Transverse colon (tissue), 4 donors: ENCODE measurements around the gene IGLL1. TPM values are rescaled to one million over a fixed set of nuclear protein-coding genes. Genes with fewer than 3 reads are reported as not detected.
A peak's percentile ranks its signal among the peaks of the same experiment; 100 is the strongest.
"Not testable (repeated sequence)": the region's sequence is repeated elsewhere in the genome, so short reads cannot be mapped to it uniquely, and the experiment has no call there.

Experiments
- DNase-seq: peaks from one replicate; pipeline ENCODE4 v3.0.0-alpha.2; 2019
- H3K27ac ChIP-seq, 4 donors: fragments of 200-600 bp; sonication (generic); 2 replicates each; pipeline ENCODE4 v1.5.1; 2016 to 2018; ENCODE audit warnings: inconsistent platforms in 4 of 4
- H3K27me3 ChIP-seq: fragments of 200-600 bp; sonication (generic); 2 replicates; pipeline ENCODE4 v1.5.1; 2017; ENCODE audit warnings: inconsistent platforms
- H3K36me3 ChIP-seq, 4 donors: fragments of 200-600 bp; sonication (generic); 2 replicates each; pipeline ENCODE4 v1.5.1; 2017 to 2019; ENCODE audit warnings: inconsistent platforms in 4 of 4
- H3K4me1 ChIP-seq, 4 donors: fragments of 200-600 bp; sonication (generic); 2 replicates each; pipeline ENCODE4 v1.5.1; 2017 to 2020; ENCODE audit warnings: inconsistent platforms in 4 of 4
- H3K4me3 ChIP-seq, 4 donors: fragments of 200-600 bp; sonication (generic); 1 replicate in 1 of 4; 2 replicates in 3 of 4; pipeline versions ENCODE4 v1.5.1 to v1.6.1; 2017 to 2019; ENCODE audit warnings: inconsistent platforms in 4 of 4
- H3K9me3 ChIP-seq, 2 donors: fragments of 200-600 bp; sonication (generic); 2 replicates each; pipeline ENCODE4 v1.5.1; 2017 to 2019; ENCODE audit warnings: inconsistent platforms in 2 of 2
- EP300 ChIP-seq: sonication (generic); formaldehyde crosslinking; IDR thresholded peaks from one replicate; pipeline ENCODE4 v1.6.1; 2017; ENCODE audit warnings: antibody characterized with exemption, low read depth
- POLR2A ChIP-seq: fragments of 450-650 bp; IDR thresholded peaks from one replicate; pipeline ENCODE4 v1.6.1; 2016; ENCODE audit warnings: antibody characterized with exemption, mild to moderate bottlenecking, moderate library complexity
- POLR2AphosphoS5 ChIP-seq, 3 donors: sonication (generic); formaldehyde crosslinking; IDR thresholded peaks; one replicate each; pipeline ENCODE4 v1.6.1; 2016; ENCODE audit warnings: antibody characterized with exemption in 3 of 3
- WGBS, 2 donors: methylation state at CpG; one replicate each; pipeline ENCODE4 v1.1.5; 2018; ENCODE audit warnings: low coverage in 1 of 2; 5-methylcytosine and 5-hydroxymethylcytosine counted together
- in situ Hi-C, 4 donors: fragments of 200-750 bp; cut with MboI; loops; one replicate each; pipeline versions ENCODE4 v1.15.0 to v1.15.1; 2017; ENCODE audit warnings: low sequenced_read_pairs in 3 of 4, low pct_ligation_motif_present in 1 of 4, low pct_unique_long_range_greater_than_20kb in 1 of 4
- intact Hi-C: fragments of 100-400 bp; cut with DNase I; formaldehyde crosslinking; loops from one replicate; pipeline ENCODE4 v1.15.1; 2023; ENCODE audit warnings: low total_unique reads
- total RNA-seq, 4 donors: library from RNA; depleted of rRNA; stranded (reverse); fragments of >200 nt; gene quantifications; one replicate each; pipeline ENCODE4 v1.1.0, GENCODE V29; 2016
- TF ChIP-seq, protein P1 (sequence below), 5 experiments: fragments of 200-600 bp in 3 of 5; fragments of 450-650 bp in 2 of 5; sonication (generic) in 3 of 5; IDR thresholded peaks; 1 replicate in 2 of 5; 2 replicates in 3 of 5; pipeline ENCODE4 v1.5.1; 2016 to 2017; ENCODE audit warnings: antibody characterized with exemption in 5 of 5, inconsistent platforms in 3 of 5, mild to moderate bottlenecking in 2 of 5, moderate library complexity in 1 of 5

IGLL1 gene
- total RNA-seq, 4 donors from 2014 or later: not detected

- H3K27ac ChIP-seq: peak overlapping the region in 2 of 4 donors; percentile 13 to 22
- peak overlapping the region in 1 of 4 donors; percentile 37 for H3K4me3 ChIP-seq
- WGBS, 2 donors: 26 to 61% methylated on average over 5 to 21 of the region's 21 CpGs
- intact Hi-C loops: no loop called here
- peaks cover 7 to 48% (median 21%) of the 10 kb centered on the region in 4 donors for H3K4me1 ChIP-seq
- H3K9me3 ChIP-seq: no peaks in the 10 kb centered on the region
- TF ChIP-seq POLR2AphosphoS5 (IDR thresholded peaks at IDR 0.05) (no peak), POLR2A (no peak)
- TF ChIP-seq, protein P1, sequence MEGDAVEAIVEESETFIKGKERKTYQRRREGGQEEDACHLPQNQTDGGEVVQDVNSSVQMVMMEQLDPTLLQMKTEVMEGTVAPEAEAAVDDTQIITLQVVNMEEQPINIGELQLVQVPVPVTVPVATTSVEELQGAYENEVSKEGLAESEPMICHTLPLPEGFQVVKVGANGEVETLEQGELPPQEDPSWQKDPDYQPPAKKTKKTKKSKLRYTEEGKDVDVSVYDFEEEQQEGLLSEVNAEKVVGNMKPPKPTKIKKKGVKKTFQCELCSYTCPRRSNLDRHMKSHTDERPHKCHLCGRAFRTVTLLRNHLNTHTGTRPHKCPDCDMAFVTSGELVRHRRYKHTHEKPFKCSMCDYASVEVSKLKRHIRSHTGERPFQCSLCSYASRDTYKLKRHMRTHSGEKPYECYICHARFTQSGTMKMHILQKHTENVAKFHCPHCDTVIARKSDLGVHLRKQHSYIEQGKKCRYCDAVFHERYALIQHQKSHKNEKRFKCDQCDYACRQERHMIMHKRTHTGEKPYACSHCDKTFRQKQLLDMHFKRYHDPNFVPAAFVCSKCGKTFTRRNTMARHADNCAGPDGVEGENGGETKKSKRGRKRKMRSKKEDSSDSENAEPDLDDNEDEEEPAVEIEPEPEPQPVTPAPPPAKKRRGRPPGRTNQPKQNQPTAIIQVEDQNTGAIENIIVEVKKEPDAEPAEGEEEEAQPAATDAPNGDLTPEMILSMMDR (IDR thresholded peaks at IDR 0.05): peak; percentile 81 to 98 (median 89)
- H3K27me3 ChIP-seq: no peaks in the 10 kb centered on the region
- no peaks in the 10 kb centered on the region for H3K36me3 ChIP-seq
- DNase-seq: peak; percentile 87
- in situ Hi-C loops: loop anchor here in 1 of 4 donors (25.0 kb wide), 2 partner anchors 227 to 298 kb away; partner anchors contain the start of gene DERL3
Observed at GRCh38 chr22:23539135-23539838, 40.8 kb downstream of the IGLL1 start.

DNA sequence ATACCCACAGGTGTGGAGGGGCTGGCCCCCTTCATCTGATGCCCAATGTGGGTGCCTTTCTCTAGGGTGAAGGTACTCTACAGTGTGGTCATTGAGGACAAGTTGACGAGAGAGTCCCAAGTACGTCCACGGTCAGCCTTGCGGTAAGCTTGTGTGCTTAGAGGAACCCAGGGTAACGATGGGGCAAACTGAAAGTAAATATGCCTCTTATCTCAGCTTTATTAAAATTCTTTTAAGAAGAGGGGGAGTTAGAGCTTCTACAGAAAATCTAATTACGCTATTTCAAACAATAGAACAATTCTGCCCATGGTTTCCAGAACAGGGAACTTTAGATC, 41.4 kb downstream of the IGLL1 start:
- peak overlapping the region in 2 of 4 donors; percentile 13 to 22 for H3K27ac ChIP-seq
- H3K9me3 ChIP-seq, DNase-seq, H3K4me3 ChIP-seq, intact Hi-C loops, H3K36me3 ChIP-seq, H3K27me3 ChIP-seq: not testable (repeated sequence)
- in situ Hi-C loops: loop anchor here in 1 of 4 donors (25.0 kb wide), 2 partner anchors 226 to 299 kb away; partner anchors contain the start of gene DERL3
- 56 to 75% methylated on average over 4 to 6 of the region's 6 CpGs for WGBS, 2 donors
- H3K4me1 ChIP-seq: peaks cover 9 to 54% (median 27%) of the 10 kb centered on the region in 4 donors

DNA sequence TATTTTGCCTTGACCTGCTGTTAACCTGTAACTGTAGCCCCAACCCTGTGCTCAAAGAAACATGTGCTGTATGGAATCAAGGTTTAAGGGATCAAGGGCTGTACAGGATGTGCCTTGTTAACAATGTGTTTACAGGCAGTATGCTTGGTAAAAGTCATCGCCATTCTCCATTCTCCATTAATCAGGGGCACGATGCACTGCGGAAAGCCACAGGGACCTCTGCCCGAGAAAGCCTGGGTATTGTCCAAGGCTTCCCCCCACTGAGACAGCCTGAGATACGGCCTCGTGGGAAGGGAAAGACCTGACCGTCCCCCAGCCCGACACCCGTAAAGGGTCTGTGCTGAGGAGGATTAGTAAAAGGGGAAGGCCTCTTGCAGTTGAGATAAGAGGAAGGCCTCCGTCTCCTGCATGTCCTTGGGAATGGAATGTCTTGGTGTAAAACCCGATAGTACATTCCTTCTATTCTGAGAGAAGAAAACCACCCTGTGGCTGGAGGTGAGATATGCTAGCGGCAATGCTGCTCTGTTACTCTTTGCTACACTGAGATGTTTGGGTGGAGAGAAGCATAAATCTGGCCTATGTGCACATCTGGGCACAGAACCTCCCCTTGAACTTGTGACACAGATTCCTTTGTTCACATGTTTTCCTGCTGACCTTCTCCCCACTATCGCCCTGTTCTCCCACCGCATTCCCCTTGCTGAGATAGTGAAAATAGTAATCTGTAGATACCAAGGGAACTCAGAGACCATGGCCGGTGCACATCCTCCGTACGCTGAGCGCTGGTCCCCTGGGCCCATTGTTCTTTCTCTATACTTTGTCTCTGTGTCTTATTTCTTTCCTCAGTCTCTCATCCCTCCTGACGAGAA, 42.0 kb downstream of the IGLL1 start:
- H3K27me3 ChIP-seq, H3K4me3 ChIP-seq, H3K36me3 ChIP-seq, H3K9me3 ChIP-seq, intact Hi-C loops, DNase-seq: not testable (repeated sequence)
- Histone ChIP-seq H3K27ac (peak overlapping the region in 2 of 4 donors; percentile 22 to 81), H3K4me1 (peaks cover 9 to 60% (median 30%) of the 10 kb centered on the region in 4 donors)
- in situ Hi-C loops: loop anchor here in 1 of 4 donors (25.0 kb wide), 2 partner anchors 226 to 299 kb away; partner anchors contain the start of gene DERL3
- WGBS, 2 donors: 83% methylated on average over 19 of the region's 19 CpGs; no CpG with 5 or more reads in 1 of the 2 donors

DNA sequence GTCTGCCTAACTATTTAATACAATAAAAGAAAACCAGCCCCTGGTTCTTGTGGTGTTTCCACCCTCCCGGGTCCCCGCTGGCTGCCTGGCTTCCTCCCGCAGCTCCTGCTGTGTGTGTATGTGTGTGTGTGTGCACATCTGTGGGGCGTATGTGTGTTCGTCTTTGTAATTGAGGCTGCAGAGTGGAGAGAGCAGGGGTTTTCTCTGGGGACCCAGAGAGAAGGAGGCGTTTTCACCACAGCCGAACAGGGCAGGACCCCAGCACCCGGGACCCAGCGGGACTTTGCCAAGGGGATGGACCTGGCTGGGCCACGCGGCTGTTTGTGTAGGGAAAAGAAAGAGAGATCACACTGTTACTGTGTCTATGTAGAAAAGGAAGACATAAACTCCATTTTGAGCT, 42.7 kb downstream of the IGLL1 start:
- in situ Hi-C loops: loop anchor here in 1 of 4 donors (25.0 kb wide), 2 partner anchors 225 to 300 kb away; partner anchors contain the start of gene DERL3
- H3K9me3 ChIP-seq: no peaks in the 10 kb centered on the region
- intact Hi-C loops: no loop called here
- no peak for DNase-seq
- H3K36me3 ChIP-seq: no peaks in the 10 kb centered on the region
- H3K27ac ChIP-seq: peak overlapping the region in 3 of 4 donors; percentile 77 to 81 (median 79)
- H3K27me3 ChIP-seq: no peaks in the 10 kb centered on the region
- 83 to 100% methylated on average over 2 to 11 of the region's 11 CpGs for WGBS, 2 donors
- peaks cover 9 to 63% (median 30%) of the 10 kb centered on the region in 4 donors for H3K4me1 ChIP-seq
- TF ChIP-seq EP300 (no peak), POLR2A (no peak), POLR2AphosphoS5 (IDR thresholded peaks at IDR 0.05) (no peak)
- TF ChIP-seq, protein P1 (IDR thresholded peaks at IDR 0.05): no peak
- H3K4me3 ChIP-seq: no peak overlapping the region
